Breast epithelium (tissue), 4 donors: ENCODE data around the gene SLAIN2. TPM values are rescaled to one million over a fixed set of nuclear protein-coding genes. Genes with fewer than 3 reads are reported as not detected.
"Not testable (repeated sequence)": the region's sequence is repeated elsewhere in the genome, so short reads cannot be mapped to it uniquely, and the experiment has no call there.

Experiments
- DNase-seq, 2 donors: peaks; one replicate each; pipeline ENCODE4 v3.0.0-alpha.2; 2019; ENCODE audit warnings: low spot score in 2 of 2
- H3K27ac ChIP-seq, 2 donors: fragments of 200-600 bp; sonication (generic) in 1 of 2; one replicate each; pipeline ENCODE4 v1.5.1; 2016 to 2019; ENCODE audit warnings: mild to moderate bottlenecking in 1 of 2
- H3K27me3 ChIP-seq, 2 donors: fragments of 200-600 bp; sonication (generic) in 1 of 2; one replicate each; pipeline versions ENCODE4 v1.5.1 to v1.6.0; 2017 to 2019; ENCODE audit warnings: control low read depth in 1 of 2, mild to moderate bottlenecking in 1 of 2
- H3K36me3 ChIP-seq: fragments of 200-600 bp; one replicate; pipeline ENCODE4 v1.5.1; 2019
- H3K4me1 ChIP-seq, 2 donors: fragments of 200-600 bp; sonication (generic); one replicate each; pipeline ENCODE4 v1.5.1; 2016 to 2019; ENCODE audit warnings: control low read depth in 1 of 2
- H3K4me3 ChIP-seq, 3 donors: fragments of 200-600 bp; sonication (generic); 1 replicate in 2 of 3; 2 replicates in 1 of 3; pipeline ENCODE4 v1.5.1; 2016 to 2019; ENCODE audit warnings: mild to moderate bottlenecking in 3 of 3, moderate library complexity in 2 of 3
- H3K9me3 ChIP-seq, 2 donors: fragments of 200-600 bp; sonication (generic) in 1 of 2; one replicate each; pipeline ENCODE4 v1.5.1; 2016 to 2019; ENCODE audit warnings: control low read depth in 1 of 2
- CTCF ChIP-seq, 3 donors: fragments of 450-650 bp; IDR thresholded peaks; one replicate each; pipeline ENCODE4 v1.5.1; 2016 to 2017; ENCODE audit warnings: antibody characterized with exemption in 3 of 3, mild to moderate bottlenecking in 3 of 3, moderate library complexity in 3 of 3
- POLR2A ChIP-seq: fragments of 450-650 bp; IDR thresholded peaks from one replicate; pipeline ENCODE4 v1.6.1; 2016; ENCODE audit warnings: antibody characterized with exemption, mild to moderate bottlenecking, moderate library complexity
- POLR2AphosphoS5 ChIP-seq, 3 donors: sonication (generic); formaldehyde crosslinking; IDR thresholded peaks; one replicate each; pipeline ENCODE4 v1.6.1; 2017; ENCODE audit warnings: antibody characterized with exemption in 3 of 3
- intact Hi-C: fragments of 100-400 bp; cut with DNase I; formaldehyde crosslinking; loops from one replicate; pipeline ENCODE4 v1.15.1; 2023; ENCODE audit warnings: low total_unique reads
- total RNA-seq, 3 donors: library from RNA; depleted of rRNA; stranded (reverse); fragments of >200 nt; gene quantifications; one replicate each; pipeline ENCODE4 v1.1.0, GENCODE V29; 2016

SLAIN2 gene
- total RNA-seq = 10 to 100 TPM; 41.6 to 76.6 (median 76.5) TPM

GRCh38 chr4:48340965-48341775 lies at the start of gene SLAIN2:
TSS of gene SLAIN2 (plus strand) at chr4:48341529. CDS start at chr4:48341740, 211 bp downstream.
- no peaks in the 10 kb centered on the region for H3K27me3 ChIP-seq
- no peaks in the 10 kb centered on the region for H3K36me3 ChIP-seq
- intact Hi-C loops = no loop called here
- peak; percentile 98 to 99 for DNase-seq
- no peaks in the 10 kb centered on the region for H3K9me3 ChIP-seq
- H3K4me1 ChIP-seq = peaks cover 0 to 9% of the 10 kb centered on the region in 2 donors
- peak; percentile 29 for TF ChIP-seq POLR2A
- peak; percentile 24 to 79 (median 27) for TF ChIP-seq POLR2AphosphoS5 (IDR thresholded peaks at IDR 0.05)
- TF ChIP-seq CTCF (IDR thresholded peaks at IDR 0.05) = peak in 2 of 3 donors; percentile 34 to 41
- H3K27ac ChIP-seq = peak within 1 kb of the TSS; percentile 96 to 97
- peak within 1 kb of the TSS; percentile 85 to 94 (median 87) for H3K4me3 ChIP-seq

DNA sequence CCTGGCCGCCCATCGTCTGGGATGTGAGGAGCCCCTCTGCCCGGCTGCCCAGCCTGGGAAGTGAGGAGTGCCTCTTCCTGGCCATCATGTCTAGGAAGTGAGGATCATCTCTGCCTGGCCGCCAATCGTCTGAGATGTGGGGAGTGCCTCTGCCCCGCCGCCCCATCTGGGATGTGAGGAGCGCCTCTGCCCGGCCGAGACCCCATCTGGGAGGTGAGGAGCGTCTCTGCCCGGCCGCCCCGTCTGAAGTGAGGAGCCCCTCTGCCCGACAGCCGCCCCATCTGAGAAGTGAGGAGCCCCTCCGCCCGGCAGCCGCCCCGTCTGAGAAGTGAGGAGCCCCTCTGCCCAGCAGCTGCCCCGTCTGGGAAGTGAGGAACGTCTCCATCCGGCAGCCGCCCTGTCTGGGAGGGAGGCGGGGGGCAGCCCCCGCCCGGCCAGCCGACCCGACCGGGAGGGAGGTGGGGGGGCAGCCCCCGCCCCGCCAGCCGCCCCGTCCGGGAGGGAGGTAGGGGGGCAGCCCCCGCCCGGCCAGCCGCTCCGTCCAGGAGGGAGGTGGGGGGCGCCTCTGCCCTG lies 49.0 kb upstream of the SLAIN2 start:
- H3K4me1 ChIP-seq, H3K36me3 ChIP-seq, H3K27me3 ChIP-seq, H3K9me3 ChIP-seq, DNase-seq, intact Hi-C loops, H3K27ac ChIP-seq, H3K4me3 ChIP-seq: not testable (repeated sequence)

- Histone ChIP-seq H3K9me3 (no peaks in the 10 kb centered on the region), H3K36me3 (no peaks in the 10 kb centered on the region), H3K4me1 (no peaks in the 10 kb centered on the region), H3K27ac (no peak overlapping the region), H3K4me3 (no peak overlapping the region), H3K27me3 (no peaks in the 10 kb centered on the region)
- TF ChIP-seq CTCF (IDR thresholded peaks at IDR 0.05) (no peak), POLR2A (no peak), POLR2AphosphoS5 (IDR thresholded peaks at IDR 0.05) (no peak)
- DNase-seq = no peak
- intact Hi-C loops = no loop called here
Observed at GRCh38 chr4:48295116-48295515, 46.2 kb upstream of the SLAIN2 start.

DNA sequence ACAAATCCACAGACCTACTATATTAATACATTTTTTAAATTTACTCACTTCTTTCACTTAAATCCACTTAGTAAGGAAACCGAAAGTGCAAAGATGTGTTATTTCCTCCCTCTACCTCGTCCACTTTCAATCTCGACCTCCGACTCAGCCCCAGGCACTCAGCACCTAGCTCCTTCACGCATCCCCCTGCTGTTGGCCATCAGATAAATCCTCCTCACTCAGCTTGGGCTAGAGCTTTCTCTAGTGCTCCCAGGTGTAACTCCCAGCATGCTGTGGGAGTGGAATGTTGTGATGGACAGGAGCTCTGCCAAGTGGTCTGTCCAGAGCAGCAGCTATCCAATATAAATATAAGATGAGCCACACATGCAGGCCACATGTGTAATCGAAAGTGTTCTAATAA lies 45.0 kb upstream of the SLAIN2 start:
- TF ChIP-seq POLR2A (no peak), POLR2AphosphoS5 (IDR thresholded peaks at IDR 0.05) (no peak), CTCF (IDR thresholded peaks at IDR 0.05) (no peak)
- intact Hi-C loops = no loop called here
- H3K27me3 ChIP-seq = no peaks in the 10 kb centered on the region

GRCh38 chr4:48297256-48297846 lies 44.0 kb upstream of the SLAIN2 start:
- DNase-seq = no peak
- intact Hi-C loops = no loop called here

More for the DNA sequence above, 45.0 kb upstream of the SLAIN2 start:
- H3K4me3 ChIP-seq = no peak overlapping the region
- H3K4me1 ChIP-seq = no peaks in the 10 kb centered on the region
- no peaks in the 10 kb centered on the region for H3K36me3 ChIP-seq
- H3K27ac ChIP-seq = no peak overlapping the region
- no peaks in the 10 kb centered on the region for H3K9me3 ChIP-seq
- no peak for DNase-seq

More at GRCh38 chr4:48297256-48297846, 44.0 kb upstream of the SLAIN2 start:
- no peak overlapping the region for H3K27ac ChIP-seq
- no peaks in the 10 kb centered on the region for H3K36me3 ChIP-seq
- no peaks in the 10 kb centered on the region for H3K4me1 ChIP-seq
- TF ChIP-seq POLR2A (no peak), CTCF (IDR thresholded peaks at IDR 0.05) (no peak), POLR2AphosphoS5 (IDR thresholded peaks at IDR 0.05) (no peak)
- H3K4me3 ChIP-seq = no peak overlapping the region
- no peaks in the 10 kb centered on the region for H3K9me3 ChIP-seq
- H3K27me3 ChIP-seq = no peaks in the 10 kb centered on the region
